HG03097 (cell line): ENCODE measurements around the gene PROCA1.
"Not testable (repeated sequence)": the region's sequence is repeated elsewhere in the genome, so short reads cannot be mapped to it uniquely, and the experiment has no call there.

Experiments
- ATAC-seq: cut with Tn5 transposase; IDR thresholded peaks from one replicate; pipeline ENCODE4 v1.9.1; 2021; ENCODE audit not compliant: unreplicated experiment, low FRiP score

PROCA1 gene

GRCh38 chr17:28726627-28727491, 15.2 kb upstream of the PROCA1 start:
- peak; percentile 44 for ATAC-seq

GRCh38 chr17:28726226-28726626, 14.5 kb upstream of the PROCA1 start, which contains the start of gene TLCD1:
Gene TLCD1 (minus strand): TSS chr17:28726233. CDS start chr17:28726097, 136 bp downstream.
- peak; percentile 0 for ATAC-seq

GRCh38 chr17:28725660-28726225, 14.1 kb upstream of the PROCA1 start:
- peak; percentile 6 for ATAC-seq

GRCh38 chr17:28725166-28725659, 13.5 kb upstream of the PROCA1 start:
- no peak for ATAC-seq

GRCh38 chr17:28724500-28725165, 12.9 kb upstream of the PROCA1 start:
- ATAC-seq = no peak

- ATAC-seq = not testable (repeated sequence)
Observed at GRCh38 chr17:28723836-28724499, 12.3 kb upstream of the PROCA1 start.

- no peak for ATAC-seq
Observed at GRCh38 chr17:28723159-28723835, 11.6 kb upstream of the PROCA1 start.

- ATAC-seq = no peak
Observed at GRCh38 chr17:28722417-28723158, 10.9 kb upstream of the PROCA1 start.

- ATAC-seq = not testable (repeated sequence)
Observed at GRCh38 chr17:28720997-28721329, 9.3 kb upstream of the PROCA1 start.

- no peak for ATAC-seq
Observed at GRCh38 chr17:28720247-28720996, 8.7 kb upstream of the PROCA1 start.

GRCh38 chr17:28719021-28719433, 7.3 kb upstream of the PROCA1 start:
- ATAC-seq = no peak

GRCh38 chr17:28718333-28719020, 6.8 kb upstream of the PROCA1 start:
- ATAC-seq = no peak

GRCh38 chr17:28717578-28718332, 6.1 kb upstream of the PROCA1 start, which contains the start of gene RAB34:
Gene RAB34 (minus strand): TSS chr17:28717868. CDS start chr17:28717266, 602 bp downstream.
- no peak for ATAC-seq

- no peak for ATAC-seq
Observed at GRCh38 chr17:28716740-28717577, 5.3 kb upstream of the PROCA1 start.

- no peak for ATAC-seq
Observed at GRCh38 chr17:28715217-28715616, 3.5 kb upstream of the PROCA1 start.

- no peak for ATAC-seq
Observed at GRCh38 chr17:28714281-28714680, 2.6 kb upstream of the PROCA1 start.
